Measurements from ENCODE around the gene G6PC1.
"Not testable (repeated sequence)": the region's sequence is repeated elsewhere in the genome, so short reads cannot be mapped to it uniquely, and the experiment has no call there.

Gene G6PC1

DNA sequence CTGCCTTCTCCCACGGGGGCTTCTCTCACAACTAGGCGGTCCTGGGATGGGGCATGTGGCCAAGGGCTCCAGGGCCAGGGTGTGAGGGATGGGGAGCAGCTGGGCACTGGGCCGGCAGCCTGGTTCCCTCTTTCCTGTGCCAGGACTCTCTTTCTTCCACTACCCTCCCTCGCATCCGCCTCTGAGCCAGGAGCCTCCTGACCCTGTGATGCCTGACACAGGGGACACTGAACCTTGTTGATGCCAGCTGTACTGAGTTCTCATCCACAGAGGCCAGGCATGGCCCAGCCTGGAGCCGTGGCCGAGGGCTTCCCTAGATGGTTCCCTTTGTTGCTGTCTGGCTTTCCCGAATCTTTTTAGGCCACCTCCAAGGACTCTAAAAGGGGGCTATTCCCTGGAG, 44.1 kb upstream of the G6PC1 start:
- not testable (repeated sequence) for H3K9ac ChIP-seq (ENCODE audit: low read depth in 1 of 2, low read length in 2 of 2); H3K4me3 ChIP-seq (ENCODE audit: low read depth in 1 of 2, low read length in 2 of 2); H3K27ac ChIP-seq (ENCODE audit: low read depth, low read length); H3K36me3 ChIP-seq (ENCODE audit: control insufficient read depth in 1 of 2, insufficient read depth in 2 of 2, low read length in 2 of 2); H3K27me3 ChIP-seq (ENCODE audit: control insufficient read depth in 1 of 2, insufficient read depth in 2 of 2, low read length in 2 of 2); H3K4me1 ChIP-seq (ENCODE audit: control insufficient read depth in 1 of 2, insufficient read depth in 2 of 2, low read length in 2 of 2); H3K9me3 ChIP-seq (ENCODE audit: control insufficient read depth in 1 of 2, low read length in 2 of 2)

GRCh38 chr17:42857389-42857788, 43.2 kb upstream of the G6PC1 start:
- no peaks in the 10 kb centered on the region for H3K4me1 ChIP-seq (ENCODE audit: control insufficient read depth in 1 of 2, insufficient read depth in 2 of 2, low read length in 2 of 2)
- no peak overlapping the region for H3K4me3 ChIP-seq (ENCODE audit: low read depth in 1 of 2, low read length in 2 of 2)
- no peaks in the 10 kb centered on the region for H3K9me3 ChIP-seq (ENCODE audit: control insufficient read depth in 1 of 2, low read length in 2 of 2)
- H3K27me3 ChIP-seq (ENCODE audit: control insufficient read depth in 1 of 2, insufficient read depth in 2 of 2, low read length in 2 of 2) = no peaks in the 10 kb centered on the region
- H3K27ac ChIP-seq (ENCODE audit: low read depth, low read length) = no peak overlapping the region
- no peak overlapping the region for H3K9ac ChIP-seq (ENCODE audit: low read depth in 1 of 2, low read length in 2 of 2)
- no peaks in the 10 kb centered on the region for H3K36me3 ChIP-seq (ENCODE audit: control insufficient read depth in 1 of 2, insufficient read depth in 2 of 2, low read length in 2 of 2)

DNA sequence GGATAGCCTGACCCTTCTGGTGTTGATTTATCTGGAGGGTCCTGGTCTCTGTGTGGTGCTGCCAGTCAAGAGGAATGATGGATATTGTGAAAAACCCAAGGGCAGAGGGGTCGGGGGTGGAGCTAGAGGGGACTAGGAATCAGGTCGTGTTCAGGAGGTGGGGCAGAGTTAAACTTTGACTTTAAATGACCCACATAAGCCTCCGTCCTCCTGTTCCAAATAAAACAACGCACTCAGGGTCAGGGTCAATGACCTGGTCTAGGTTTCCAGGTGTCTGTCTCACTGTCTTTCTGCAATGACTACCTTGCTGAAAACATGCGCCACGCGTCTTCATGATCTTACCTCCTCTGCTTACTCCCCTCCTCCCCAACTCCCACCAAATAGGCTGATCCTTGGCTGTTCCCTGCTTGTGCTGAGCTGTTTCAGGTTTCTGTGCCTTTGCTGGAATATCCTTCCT, 34.9 kb upstream of the G6PC1 start:
- no peak overlapping the region for H3K4me3 ChIP-seq (ENCODE audit: low read depth in 1 of 2, low read length in 2 of 2)
- peaks cover 0 to 3% of the 10 kb centered on the region in 2 donors for H3K9me3 ChIP-seq (ENCODE audit: control insufficient read depth in 1 of 2, low read length in 2 of 2)
- no peak overlapping the region for H3K27ac ChIP-seq (ENCODE audit: low read depth, low read length)
- no peaks in the 10 kb centered on the region for H3K27me3 ChIP-seq (ENCODE audit: control insufficient read depth in 1 of 2, insufficient read depth in 2 of 2, low read length in 2 of 2)
- H3K36me3 ChIP-seq (ENCODE audit: control insufficient read depth in 1 of 2, insufficient read depth in 2 of 2, low read length in 2 of 2) = no peaks in the 10 kb centered on the region
- peaks cover 11 to 12% of the 10 kb centered on the region in 2 donors for H3K4me1 ChIP-seq (ENCODE audit: control insufficient read depth in 1 of 2, insufficient read depth in 2 of 2, low read length in 2 of 2)
- H3K9ac ChIP-seq (ENCODE audit: low read depth in 1 of 2, low read length in 2 of 2) = no peak overlapping the region

GRCh38 chr17:42866216-42866615, 34.4 kb upstream of the G6PC1 start:
- Histone ChIP-seq H3K4me3 (ENCODE audit: low read depth in 1 of 2, low read length in 2 of 2) (no peak overlapping the region), H3K9ac (ENCODE audit: low read depth in 1 of 2, low read length in 2 of 2) (no peak overlapping the region), H3K9me3 (ENCODE audit: control insufficient read depth in 1 of 2, low read length in 2 of 2) (peaks cover 0 to 5% of the 10 kb centered on the region in 2 donors), H3K4me1 (ENCODE audit: control insufficient read depth in 1 of 2, insufficient read depth in 2 of 2, low read length in 2 of 2) (peaks cover 11 to 12% of the 10 kb centered on the region in 2 donors), H3K27me3 (ENCODE audit: control insufficient read depth in 1 of 2, insufficient read depth in 2 of 2, low read length in 2 of 2) (no peaks in the 10 kb centered on the region), H3K36me3 (ENCODE audit: control insufficient read depth in 1 of 2, insufficient read depth in 2 of 2, low read length in 2 of 2) (no peaks in the 10 kb centered on the region), H3K27ac (ENCODE audit: low read depth, low read length) (no peak overlapping the region)

GRCh38 chr17:42866631-42867575, 33.7 kb upstream of the G6PC1 start:
- no peaks in the 10 kb centered on the region for H3K27me3 ChIP-seq (ENCODE audit: control insufficient read depth in 1 of 2, insufficient read depth in 2 of 2, low read length in 2 of 2)
- H3K4me3 ChIP-seq (ENCODE audit: low read depth in 1 of 2, low read length in 2 of 2) = no peak overlapping the region
- no peak overlapping the region for H3K27ac ChIP-seq (ENCODE audit: low read depth, low read length)
- H3K36me3 ChIP-seq (ENCODE audit: control insufficient read depth in 1 of 2, insufficient read depth in 2 of 2, low read length in 2 of 2) = no peaks in the 10 kb centered on the region
- H3K9ac ChIP-seq (ENCODE audit: low read depth in 1 of 2, low read length in 2 of 2) = no peak overlapping the region
- H3K9me3 ChIP-seq (ENCODE audit: control insufficient read depth in 1 of 2, low read length in 2 of 2) = peaks cover 0 to 5% of the 10 kb centered on the region in 2 donors
- H3K4me1 ChIP-seq (ENCODE audit: control insufficient read depth in 1 of 2, insufficient read depth in 2 of 2, low read length in 2 of 2) = peaks cover 11 to 12% of the 10 kb centered on the region in 2 donors

GRCh38 chr17:42867694-42868261, 32.8 kb upstream of the G6PC1 start:
- not testable (repeated sequence) for H3K9me3 ChIP-seq (ENCODE audit: control insufficient read depth in 1 of 2, low read length in 2 of 2); H3K36me3 ChIP-seq (ENCODE audit: control insufficient read depth in 1 of 2, insufficient read depth in 2 of 2, low read length in 2 of 2); H3K27me3 ChIP-seq (ENCODE audit: control insufficient read depth in 1 of 2, insufficient read depth in 2 of 2, low read length in 2 of 2); H3K4me3 ChIP-seq (ENCODE audit: low read depth in 1 of 2, low read length in 2 of 2); H3K9ac ChIP-seq (ENCODE audit: low read depth in 1 of 2, low read length in 2 of 2); H3K27ac ChIP-seq (ENCODE audit: low read depth, low read length)
- peaks cover 11 to 12% of the 10 kb centered on the region in 2 donors for H3K4me1 ChIP-seq (ENCODE audit: control insufficient read depth in 1 of 2, insufficient read depth in 2 of 2, low read length in 2 of 2)

GRCh38 chr17:42868338-42868737, 32.3 kb upstream of the G6PC1 start:
- no peaks in the 10 kb centered on the region for H3K36me3 ChIP-seq (ENCODE audit: control insufficient read depth in 1 of 2, insufficient read depth in 2 of 2, low read length in 2 of 2)
- no peak overlapping the region for H3K9ac ChIP-seq (ENCODE audit: low read depth in 1 of 2, low read length in 2 of 2)
- H3K4me3 ChIP-seq (ENCODE audit: low read depth in 1 of 2, low read length in 2 of 2) = no peak overlapping the region
- H3K4me1 ChIP-seq (ENCODE audit: control insufficient read depth in 1 of 2, insufficient read depth in 2 of 2, low read length in 2 of 2) = peaks cover 11 to 12% of the 10 kb centered on the region in 2 donors
- H3K9me3 ChIP-seq (ENCODE audit: control insufficient read depth in 1 of 2, low read length in 2 of 2) = peaks cover 0 to 5% of the 10 kb centered on the region in 2 donors
- H3K27ac ChIP-seq (ENCODE audit: low read depth, low read length) = no peak overlapping the region
- H3K27me3 ChIP-seq (ENCODE audit: control insufficient read depth in 1 of 2, insufficient read depth in 2 of 2, low read length in 2 of 2) = no peaks in the 10 kb centered on the region

GRCh38 chr17:42871647-42872046, 29.0 kb upstream of the G6PC1 start:
- H3K36me3 ChIP-seq (ENCODE audit: control insufficient read depth in 1 of 2, insufficient read depth in 2 of 2, low read length in 2 of 2) = no peaks in the 10 kb centered on the region
- peaks cover 5 to 7% of the 10 kb centered on the region in 2 donors for H3K4me1 ChIP-seq (ENCODE audit: control insufficient read depth in 1 of 2, insufficient read depth in 2 of 2, low read length in 2 of 2)
- H3K9me3 ChIP-seq (ENCODE audit: control insufficient read depth in 1 of 2, low read length in 2 of 2) = peaks cover 0 to 5% of the 10 kb centered on the region in 2 donors
- H3K4me3 ChIP-seq (ENCODE audit: low read depth in 1 of 2, low read length in 2 of 2) = no peak overlapping the region
- no peak overlapping the region for H3K9ac ChIP-seq (ENCODE audit: low read depth in 1 of 2, low read length in 2 of 2)
- no peaks in the 10 kb centered on the region for H3K27me3 ChIP-seq (ENCODE audit: control insufficient read depth in 1 of 2, insufficient read depth in 2 of 2, low read length in 2 of 2)
- H3K27ac ChIP-seq (ENCODE audit: low read depth, low read length) = no peak overlapping the region

DNA sequence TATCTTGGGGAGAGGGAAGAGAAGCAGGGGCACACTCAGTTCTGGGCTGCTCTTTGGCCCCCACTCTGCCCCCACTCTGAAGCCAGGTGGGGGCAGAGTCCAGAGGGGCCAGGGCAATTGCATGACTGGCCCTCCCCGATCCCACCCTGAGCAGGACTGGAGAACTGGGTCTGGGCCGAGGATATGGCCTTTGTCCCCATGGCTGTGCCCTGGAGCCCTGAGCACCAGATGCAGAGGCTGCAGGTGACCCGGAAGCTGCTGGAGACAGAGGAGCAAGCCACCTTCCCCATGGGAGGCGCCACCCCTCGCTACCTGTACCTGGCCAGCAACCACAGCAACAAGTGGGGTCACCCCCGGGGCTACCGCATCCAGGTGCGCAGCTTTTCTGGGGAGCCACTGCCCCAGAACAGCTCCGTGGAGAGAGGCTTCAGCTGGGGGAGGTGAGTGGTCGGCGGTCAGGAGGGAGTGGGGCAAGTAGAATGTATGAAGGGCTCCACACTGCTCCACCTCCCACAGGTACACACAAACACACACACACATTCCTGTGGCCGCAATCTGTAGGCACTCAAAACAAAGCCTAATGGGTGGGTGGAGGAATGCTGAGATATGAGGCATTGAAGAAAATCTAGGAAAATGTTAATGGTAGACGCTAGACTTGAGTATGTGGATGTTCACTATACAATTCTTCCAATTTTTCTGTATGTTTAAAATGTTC, 28.2 kb upstream of the G6PC1 start:
- no peak overlapping the region for H3K9ac ChIP-seq (ENCODE audit: low read depth in 1 of 2, low read length in 2 of 2)
- peaks cover 0 to 5% of the 10 kb centered on the region in 2 donors for H3K9me3 ChIP-seq (ENCODE audit: control insufficient read depth in 1 of 2, low read length in 2 of 2)
- no peak overlapping the region for H3K27ac ChIP-seq (ENCODE audit: low read depth, low read length)
- no peak overlapping the region for H3K4me3 ChIP-seq (ENCODE audit: low read depth in 1 of 2, low read length in 2 of 2)
- H3K27me3 ChIP-seq (ENCODE audit: control insufficient read depth in 1 of 2, insufficient read depth in 2 of 2, low read length in 2 of 2) = no peaks in the 10 kb centered on the region
- H3K4me1 ChIP-seq (ENCODE audit: control insufficient read depth in 1 of 2, insufficient read depth in 2 of 2, low read length in 2 of 2) = no peaks in the 10 kb centered on the region
- H3K36me3 ChIP-seq (ENCODE audit: control insufficient read depth in 1 of 2, insufficient read depth in 2 of 2, low read length in 2 of 2) = no peaks in the 10 kb centered on the region

DNA sequence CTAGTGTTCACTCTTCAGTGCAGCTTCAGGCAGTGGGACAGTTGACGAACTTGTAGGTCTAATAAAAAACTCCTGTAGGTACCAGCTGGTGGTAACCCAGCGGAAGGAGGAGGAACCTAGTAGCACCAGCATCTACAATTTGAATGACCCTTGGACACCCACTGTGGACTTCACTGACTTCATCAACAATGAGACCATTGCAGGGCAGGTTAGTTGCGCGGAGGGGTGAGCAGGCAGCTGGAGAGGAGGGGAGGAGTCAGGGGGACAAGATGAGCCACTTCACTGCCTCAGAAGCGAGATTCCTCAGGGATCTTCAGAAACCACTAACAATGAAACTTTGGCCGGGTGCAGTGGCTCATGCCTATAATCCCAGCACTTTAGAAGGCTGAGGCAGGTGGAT, 27.3 kb upstream of the G6PC1 start:
- H3K4me1 ChIP-seq (ENCODE audit: control insufficient read depth in 1 of 2, insufficient read depth in 2 of 2, low read length in 2 of 2) = peaks cover 0 to 1% of the 10 kb centered on the region in 2 donors
- no peaks in the 10 kb centered on the region for H3K36me3 ChIP-seq (ENCODE audit: control insufficient read depth in 1 of 2, insufficient read depth in 2 of 2, low read length in 2 of 2)
- no peaks in the 10 kb centered on the region for H3K27me3 ChIP-seq (ENCODE audit: control insufficient read depth in 1 of 2, insufficient read depth in 2 of 2, low read length in 2 of 2)
- no peak overlapping the region for H3K4me3 ChIP-seq (ENCODE audit: low read depth in 1 of 2, low read length in 2 of 2)
- H3K9ac ChIP-seq (ENCODE audit: low read depth in 1 of 2, low read length in 2 of 2) = no peak overlapping the region
- peaks cover 0 to 5% of the 10 kb centered on the region in 2 donors for H3K9me3 ChIP-seq (ENCODE audit: control insufficient read depth in 1 of 2, low read length in 2 of 2)
- no peak overlapping the region for H3K27ac ChIP-seq (ENCODE audit: low read depth, low read length)

Data from duodenal mucosa (tissue), 2 donors.